ENCODE results near the gene PTPN14. TPM values are rescaled to one million over a fixed set of nuclear protein-coding genes. Genes with fewer than 3 reads are reported as not detected.

The PTPN14 gene
- polyA plus RNA-seq, 1 experiment = 29.4 TPM

- DNase-seq (ENCODE audit: low read depth) = no peak
- H3K4me3 ChIP-seq (ENCODE audit: low read depth, low read length) = no peak overlapping the region
- H3K36me3 ChIP-seq (ENCODE audit: control insufficient read depth, insufficient read depth, low read length) = no peaks in the 10 kb centered on the region
- ChIA-PET POLR2A (interaction anchor here (0.6 to 0.7 kb wide), 2 partner anchors 12 to 100 kb away, joined by 4 read pairs; no protein-coding TSS in a partner anchor), CTCF (interaction anchor here (0.7 kb wide), 1 partner anchor 31 kb away, joined by 3 read pairs; no protein-coding TSS in a partner anchor)
- no peaks in the 10 kb centered on the region for H3K27me3 ChIP-seq (ENCODE audit: control insufficient read depth, insufficient read depth, low read length)
- TF ChIP-seq, protein P1, sequence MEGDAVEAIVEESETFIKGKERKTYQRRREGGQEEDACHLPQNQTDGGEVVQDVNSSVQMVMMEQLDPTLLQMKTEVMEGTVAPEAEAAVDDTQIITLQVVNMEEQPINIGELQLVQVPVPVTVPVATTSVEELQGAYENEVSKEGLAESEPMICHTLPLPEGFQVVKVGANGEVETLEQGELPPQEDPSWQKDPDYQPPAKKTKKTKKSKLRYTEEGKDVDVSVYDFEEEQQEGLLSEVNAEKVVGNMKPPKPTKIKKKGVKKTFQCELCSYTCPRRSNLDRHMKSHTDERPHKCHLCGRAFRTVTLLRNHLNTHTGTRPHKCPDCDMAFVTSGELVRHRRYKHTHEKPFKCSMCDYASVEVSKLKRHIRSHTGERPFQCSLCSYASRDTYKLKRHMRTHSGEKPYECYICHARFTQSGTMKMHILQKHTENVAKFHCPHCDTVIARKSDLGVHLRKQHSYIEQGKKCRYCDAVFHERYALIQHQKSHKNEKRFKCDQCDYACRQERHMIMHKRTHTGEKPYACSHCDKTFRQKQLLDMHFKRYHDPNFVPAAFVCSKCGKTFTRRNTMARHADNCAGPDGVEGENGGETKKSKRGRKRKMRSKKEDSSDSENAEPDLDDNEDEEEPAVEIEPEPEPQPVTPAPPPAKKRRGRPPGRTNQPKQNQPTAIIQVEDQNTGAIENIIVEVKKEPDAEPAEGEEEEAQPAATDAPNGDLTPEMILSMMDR (IDR thresholded peaks at IDR 0.05; ENCODE audit: insufficient read depth, low read depth, low read length) = no peak
These were observed 111.9 kb downstream of the PTPN14 start for GRCh38 chr1:214439352-214440119.

- no peaks in the 10 kb centered on the region for H3K27me3 ChIP-seq (ENCODE audit: control insufficient read depth, insufficient read depth, low read length)
- no peak for DNase-seq (ENCODE audit: low read depth)
- TF ChIP-seq, protein P1 (IDR thresholded peaks at IDR 0.05; ENCODE audit: insufficient read depth, low read depth, low read length) = no peak
- no peak overlapping the region for H3K4me3 ChIP-seq (ENCODE audit: low read depth, low read length)
- POLR2A ChIA-PET = no interaction called here
- CTCF ChIA-PET = no interaction called here
- H3K36me3 ChIP-seq (ENCODE audit: control insufficient read depth, insufficient read depth, low read length) = no peaks in the 10 kb centered on the region
These were observed 112.9 kb downstream of the PTPN14 start for GRCh38 chr1:214438530-214438929.

DNA sequence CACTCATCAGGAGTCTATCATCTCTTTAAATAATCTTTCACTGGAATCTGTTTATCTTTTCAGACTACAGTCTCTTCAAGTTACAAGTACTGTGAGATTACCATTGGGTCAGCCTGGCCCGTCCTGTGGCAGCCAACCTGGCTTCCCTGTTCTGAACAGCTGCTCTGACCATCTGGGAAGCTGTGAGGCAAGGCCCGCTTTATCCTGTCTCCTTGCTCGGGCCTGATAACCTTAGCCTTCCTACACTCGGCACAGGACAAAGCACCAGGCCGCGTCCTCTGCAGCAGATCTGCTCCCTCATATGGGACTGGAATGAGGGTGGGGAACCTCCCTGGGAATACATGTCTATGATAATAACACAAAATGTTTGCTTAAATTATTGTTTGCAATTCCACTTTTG lies 113.3 kb downstream of the PTPN14 start:
- TF ChIP-seq, protein P1 (IDR thresholded peaks at IDR 0.05; ENCODE audit: insufficient read depth, low read depth, low read length) = no peak
- no peak for DNase-seq (ENCODE audit: low read depth)
- H3K36me3 ChIP-seq (ENCODE audit: control insufficient read depth, insufficient read depth, low read length) = no peaks in the 10 kb centered on the region
- H3K4me3 ChIP-seq (ENCODE audit: low read depth, low read length) = no peak overlapping the region
- ChIA-PET CTCF (no interaction called here), POLR2A (no interaction called here)
- no peaks in the 10 kb centered on the region for H3K27me3 ChIP-seq (ENCODE audit: control insufficient read depth, insufficient read depth, low read length)

DNA sequence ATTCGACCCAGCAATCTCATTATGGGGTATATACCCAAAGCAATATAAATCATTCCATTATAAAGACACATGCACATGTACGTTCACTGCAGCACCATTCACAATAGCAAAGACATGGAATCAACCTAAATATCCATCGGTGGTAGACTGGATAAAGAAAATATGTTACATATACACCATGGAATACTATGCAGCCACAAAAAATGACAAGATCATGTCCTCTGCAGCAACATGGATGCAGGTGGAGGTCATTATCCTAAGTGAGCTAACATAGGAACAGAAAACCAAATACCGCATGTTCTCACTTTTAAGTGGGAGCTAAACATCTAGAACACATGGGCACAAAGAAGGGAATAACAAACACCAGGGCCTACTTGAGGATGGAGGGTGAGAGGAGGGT lies 115.5 kb downstream of the PTPN14 start:
- DNase-seq (ENCODE audit: low read depth) = no peak
- TF ChIP-seq, protein P1 (IDR thresholded peaks at IDR 0.05; ENCODE audit: insufficient read depth, low read depth, low read length) = no peak
- ChIA-PET CTCF (no interaction called here), POLR2A (no interaction called here)
- Histone ChIP-seq H3K4me3 (ENCODE audit: low read depth, low read length) (no peak overlapping the region), H3K36me3 (ENCODE audit: control insufficient read depth, insufficient read depth, low read length) (no peaks in the 10 kb centered on the region), H3K27me3 (ENCODE audit: control insufficient read depth, insufficient read depth, low read length) (no peaks in the 10 kb centered on the region)

GRCh38 chr1:214432245-214432644 lies 119.2 kb downstream of the PTPN14 start:
- H3K4me3 ChIP-seq (ENCODE audit: low read depth, low read length) = no peak overlapping the region
- TF ChIP-seq, protein P1 (IDR thresholded peaks at IDR 0.05; ENCODE audit: insufficient read depth, low read depth, low read length) = no peak
- no peaks in the 10 kb centered on the region for H3K27me3 ChIP-seq (ENCODE audit: control insufficient read depth, insufficient read depth, low read length)
- DNase-seq (ENCODE audit: low read depth) = no peak
- ChIA-PET POLR2A (no interaction called here), CTCF (no interaction called here)
- H3K36me3 ChIP-seq (ENCODE audit: control insufficient read depth, insufficient read depth, low read length) = no peaks in the 10 kb centered on the region

All from BJ (cell line).